Head of caudate nucleus (tissue), 42 donors: ENCODE results near the gene NPIPB13.
A peak's percentile ranks its signal among the peaks of the same experiment; 100 is the strongest.
"Not testable (repeated sequence)": the region's sequence is repeated elsewhere in the genome, so short reads cannot be mapped to it uniquely, and the experiment has no call there.

Source experiments
- DNase-seq, 42 donors: peaks; one replicate each; pipeline versions ENCODE4 v3.0.0 to v3.0.0-alpha.2; 2020 to 2021; ENCODE audit warnings: mixed read lengths in 7 of 42
- intact Hi-C: fragments of 100-400 bp; cut with DNase I; formaldehyde crosslinking; loops from one replicate; pipeline ENCODE4 v1.15.0; 2022

NPIPB13 gene

DNA sequence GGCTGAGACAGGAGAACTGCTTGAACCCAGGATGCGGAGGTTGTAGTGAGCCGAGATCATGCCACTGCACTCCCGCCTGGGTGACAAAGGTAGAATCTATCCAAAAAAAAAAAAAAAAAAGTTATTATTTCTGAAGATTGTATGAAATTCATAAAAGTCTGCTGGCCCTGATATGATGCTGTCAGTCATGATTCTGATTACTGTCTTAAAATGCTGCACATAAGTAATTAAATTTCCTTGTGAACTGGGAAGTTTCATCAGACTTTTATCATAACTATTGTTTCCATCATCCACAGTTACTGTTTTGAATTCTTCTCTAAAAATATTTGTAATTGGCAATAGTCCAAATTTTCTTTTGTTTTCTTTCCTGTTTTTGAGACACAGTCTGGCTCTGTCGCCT lies at the start of gene NPIPB13:
TSS of gene NPIPB13 (minus strand) at position 101 of the 400 bp plus-strand sequence. CDS start 2,906 bp downstream, outside the sequence.
- intact Hi-C loops, DNase-seq: not testable (repeated sequence)

DNA sequence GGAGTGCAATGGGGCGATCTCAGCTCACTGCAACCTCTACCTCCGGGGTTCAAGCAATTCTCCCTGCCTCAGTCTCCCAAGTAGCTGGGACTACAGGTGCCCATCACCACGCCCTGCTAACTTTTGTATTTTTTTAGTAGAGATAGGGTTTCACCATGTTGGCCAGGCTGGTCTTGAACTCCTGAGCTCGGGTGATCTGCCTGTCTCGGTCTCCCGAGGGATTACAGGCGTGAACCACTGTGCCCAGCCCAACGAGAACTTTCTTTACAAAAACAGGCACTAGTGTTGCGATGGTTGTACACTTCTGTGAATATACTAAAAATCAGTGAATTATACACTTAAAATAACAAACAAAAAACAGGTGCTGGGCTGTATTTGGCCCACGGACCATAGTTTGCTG lies 34.1 kb upstream of the NPIPB13 start:
- intact Hi-C loops: not testable (repeated sequence)
- DNase-seq: peak in 2 of 42 donors; percentile 6 to 43

DNA sequence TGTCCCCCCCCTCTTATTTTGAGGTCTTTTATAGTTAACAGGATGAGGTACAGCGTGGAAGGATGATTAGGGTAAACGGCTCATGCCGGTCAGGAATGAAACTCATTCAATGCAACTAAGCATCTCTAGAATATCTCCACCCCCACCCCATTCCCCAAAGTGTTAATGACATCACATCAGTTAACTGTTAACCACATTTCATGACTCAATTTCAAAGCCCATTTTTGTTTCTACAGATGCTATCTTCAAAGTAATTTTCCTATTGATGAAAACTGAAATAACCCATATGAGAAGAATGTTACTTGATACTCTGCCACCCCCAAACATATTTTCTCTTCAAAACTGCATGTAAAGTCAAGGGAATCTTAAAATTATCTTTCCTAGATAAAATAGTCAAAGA lies 30.2 kb upstream of the NPIPB13 start:
- intact Hi-C loops: not testable (repeated sequence)

DNA sequence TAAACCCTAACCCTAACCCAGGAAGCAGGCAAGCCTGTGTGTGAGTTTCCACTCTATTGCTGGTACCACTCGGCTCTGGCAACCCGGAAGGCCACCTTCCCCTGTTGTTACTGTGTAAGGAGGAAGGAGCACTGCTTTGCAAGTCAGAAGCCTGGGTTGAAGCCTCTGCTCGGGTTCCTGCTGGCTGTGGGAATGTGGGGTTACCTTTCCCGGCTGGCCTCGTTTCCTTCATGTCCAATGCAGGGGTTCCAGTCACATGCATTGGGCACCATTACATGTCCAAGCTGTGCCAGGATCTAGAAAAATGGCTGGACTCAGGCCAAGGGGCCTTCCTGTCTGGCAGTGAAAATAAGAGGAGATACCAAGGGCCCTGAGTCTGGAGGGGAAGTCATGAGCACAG lies 31.2 kb downstream of the NPIPB13 start:
- peak in 8 of 42 donors; percentile 0 to 8 (median 3) for DNase-seq
- intact Hi-C loops: not testable (repeated sequence)

More for the DNA sequence above, 30.2 kb upstream of the NPIPB13 start:
- DNase-seq: not testable (repeated sequence)

DNA sequence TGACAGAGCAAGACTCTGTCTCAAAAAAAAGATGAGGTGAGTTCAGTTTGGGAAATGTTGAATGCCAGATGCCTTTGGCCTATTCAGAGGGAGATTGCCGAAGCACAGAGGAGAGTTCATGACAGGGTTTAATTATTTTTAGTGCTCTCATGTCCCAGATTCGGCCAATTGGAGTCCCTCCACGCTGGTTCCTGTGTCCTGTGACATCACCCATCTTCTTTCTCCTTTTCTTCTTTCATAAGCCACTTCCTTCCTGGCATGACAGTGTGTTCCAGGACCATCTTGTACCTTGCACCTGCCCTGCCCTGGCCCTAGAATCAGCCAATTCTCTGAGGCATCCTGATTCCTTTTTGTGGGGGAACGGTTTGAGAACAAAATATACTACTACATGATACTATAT lies 36.9 kb downstream of the NPIPB13 start:
- DNase-seq, intact Hi-C loops: not testable (repeated sequence)

DNA sequence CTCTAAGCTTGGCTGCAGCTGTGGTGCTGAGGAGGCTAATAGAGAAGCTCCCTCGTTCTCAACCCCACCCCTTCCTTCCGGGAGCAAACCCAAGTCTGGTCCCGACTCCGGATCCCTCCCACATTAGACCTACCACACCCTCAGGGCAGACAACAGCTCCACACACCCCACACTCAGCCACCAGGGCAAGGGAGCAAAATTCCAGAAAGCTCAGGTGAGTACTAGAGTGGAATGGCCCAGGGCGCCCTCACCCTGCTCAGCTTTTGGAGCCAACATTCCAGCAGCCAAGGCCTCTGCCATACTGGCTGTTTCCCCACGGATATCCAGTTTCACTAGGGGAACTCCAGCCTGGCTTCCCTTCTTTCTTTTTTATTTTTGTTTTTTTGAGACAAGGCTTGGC lies 39.2 kb downstream of the NPIPB13 start:
- peak in 16 of 42 donors; percentile 0 to 44 (median 8) for DNase-seq

DNA sequence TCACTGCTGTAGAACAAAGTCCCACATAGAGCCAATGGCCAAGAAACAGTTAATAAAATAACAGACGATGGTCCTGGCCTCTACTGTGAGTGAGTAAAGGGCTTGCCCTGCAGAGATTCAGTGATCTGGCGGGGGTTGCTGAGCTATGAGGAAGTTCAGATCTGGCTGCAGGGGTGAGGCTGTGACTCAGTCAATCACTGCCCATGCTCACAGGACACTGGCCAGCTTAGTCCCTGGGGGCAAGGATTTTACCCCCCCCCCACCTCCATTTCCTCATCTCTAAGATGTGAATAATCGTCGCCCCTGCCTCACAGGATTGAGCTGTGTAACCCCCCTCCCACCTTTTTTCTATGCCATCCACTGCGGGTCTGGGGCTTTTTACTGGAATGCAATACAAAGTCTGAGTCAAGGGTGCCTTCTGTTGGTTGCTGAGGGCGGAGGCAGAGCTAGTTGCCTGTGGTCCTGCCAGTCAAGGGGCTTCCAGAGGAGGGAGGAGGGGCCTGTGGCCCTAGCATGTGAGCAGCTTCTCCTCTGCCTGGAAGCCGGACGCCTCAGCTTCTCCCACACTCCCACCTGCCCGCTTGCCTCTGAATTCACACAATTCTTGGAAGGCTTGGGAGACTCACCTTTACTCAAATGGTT lies 41.1 kb downstream of the NPIPB13 start:
- peak in 3 of 42 donors; percentile 0 to 22 (median 5) for DNase-seq
- intact Hi-C loops: not testable (repeated sequence)

More for the DNA sequence above, 39.2 kb downstream of the NPIPB13 start:
- intact Hi-C loops: not testable (repeated sequence)

DNA sequence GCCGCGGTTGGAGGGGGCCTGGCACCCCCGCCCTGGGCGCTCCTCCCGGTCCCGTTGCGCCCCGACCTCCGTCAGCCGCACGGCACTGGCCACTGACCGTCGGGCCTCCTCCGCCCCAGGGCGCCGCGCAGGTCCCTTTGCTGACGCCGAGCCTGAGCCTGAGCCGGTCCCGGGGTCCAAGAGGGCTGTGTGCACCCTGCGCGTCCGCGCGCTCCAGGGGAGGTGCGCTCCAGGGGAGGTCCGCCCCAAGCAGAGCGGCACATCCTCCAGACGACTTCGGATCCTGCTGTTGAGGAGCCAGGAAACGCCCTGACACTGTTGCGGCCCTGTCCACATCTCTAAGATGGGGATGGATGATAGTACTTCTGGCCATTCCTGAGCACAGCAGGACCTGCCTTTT lies 42.0 kb downstream of the NPIPB13 start:
- intact Hi-C loops, DNase-seq: not testable (repeated sequence)

DNA sequence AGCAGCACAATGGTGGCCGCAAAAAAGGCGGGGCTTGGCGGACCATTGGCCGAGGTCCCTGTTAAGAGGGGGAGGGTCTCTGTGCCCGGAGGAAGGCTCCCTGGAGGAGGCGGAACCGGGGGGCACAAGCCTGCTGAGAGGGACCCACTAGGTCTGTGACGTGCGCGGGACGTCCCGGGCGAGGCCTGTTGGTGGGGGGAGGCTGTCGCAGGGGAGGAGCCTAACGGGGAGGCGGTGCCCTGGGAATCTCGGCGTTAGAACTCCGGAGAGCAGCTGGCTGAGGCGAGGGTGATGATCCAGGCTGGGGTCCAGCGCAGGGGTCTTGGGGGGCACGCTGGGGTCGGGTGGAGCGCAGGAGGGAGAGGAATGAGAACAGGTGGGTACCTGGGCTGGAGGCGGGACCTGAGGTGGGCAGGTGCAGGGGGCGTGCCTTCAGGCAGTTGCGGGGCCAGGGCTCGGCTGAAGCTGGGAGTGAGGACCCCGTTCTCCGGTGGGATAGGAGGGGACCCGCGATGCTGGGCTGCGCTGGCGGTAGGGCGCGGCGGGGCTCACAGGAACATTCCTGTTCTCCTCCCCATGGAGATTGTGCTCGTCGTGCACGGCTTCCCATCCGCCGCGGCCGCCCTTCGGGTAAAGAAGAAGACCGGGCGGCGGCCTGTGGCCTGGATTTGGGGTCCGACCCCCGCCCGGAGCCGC lies 42.6 kb downstream of the NPIPB13 start:
- intact Hi-C loops: not testable (repeated sequence)
- peak in 20 of 42 donors; percentile 0 to 34 (median 8) for DNase-seq

DNA sequence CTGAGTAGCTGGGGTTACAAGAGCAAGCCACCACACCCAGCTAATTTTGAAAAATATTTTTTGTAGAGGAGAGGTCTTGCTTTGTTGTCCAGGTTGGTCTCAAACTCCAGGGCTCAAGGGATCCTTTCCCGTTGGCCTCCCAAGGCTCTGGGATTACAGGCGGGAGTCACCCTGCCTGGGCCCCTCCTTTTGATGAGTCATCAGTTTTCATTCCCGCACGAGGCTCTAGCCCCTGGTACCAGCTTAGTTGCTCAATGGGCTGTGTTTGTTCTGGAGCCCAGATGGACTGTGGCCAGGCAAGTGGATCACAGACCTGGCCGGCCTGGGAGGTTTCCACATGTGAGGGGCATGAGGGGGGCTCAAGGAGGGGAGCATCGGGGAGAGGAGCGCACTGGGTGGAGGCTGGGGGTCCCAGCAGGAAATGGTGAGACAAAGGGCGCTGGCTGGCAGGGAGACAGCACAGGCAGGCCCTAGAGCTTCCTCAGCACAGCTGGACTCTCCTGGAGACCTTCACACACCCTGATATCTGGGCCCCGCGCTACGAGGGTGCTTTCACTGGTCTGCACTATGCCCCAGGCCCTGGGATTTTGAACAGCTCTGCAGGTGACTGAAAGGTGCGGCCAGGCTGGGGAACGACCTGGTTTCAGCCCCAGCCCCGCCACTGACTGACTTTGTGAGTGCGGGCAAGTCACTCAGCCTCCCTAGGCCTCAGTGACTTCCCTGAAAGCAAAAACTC lies 48.5 kb downstream of the NPIPB13 start:
- DNase-seq, intact Hi-C loops: not testable (repeated sequence)

DNA sequence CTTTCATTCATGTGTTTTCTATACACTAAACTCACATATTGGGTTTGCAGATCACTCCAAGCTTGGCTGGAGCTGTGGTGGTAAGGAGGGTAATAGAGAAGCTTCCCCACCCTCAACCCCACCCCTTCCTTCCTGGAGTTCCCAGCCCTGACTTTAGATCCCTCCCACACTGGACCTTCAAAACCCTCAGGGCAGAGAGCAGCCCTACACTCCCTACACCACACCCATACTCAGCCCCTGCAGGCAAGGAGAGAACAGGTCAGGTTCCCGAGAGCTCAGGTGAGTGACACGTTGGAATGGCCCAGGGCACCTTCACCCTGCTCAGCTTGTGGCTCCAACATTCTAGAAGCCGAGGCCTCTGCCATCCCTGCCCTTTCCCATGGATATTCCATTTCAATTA lies 49.2 kb downstream of the NPIPB13 start, which contains the start of gene SULT1A3:
TSS of gene SULT1A3 (plus strand) at position 207 of the 400 bp plus-strand sequence. CDS start 1,474 bp downstream, outside the sequence.
- DNase-seq, intact Hi-C loops: not testable (repeated sequence)
